Measurements from ENCODE around the gene FUT4.
A peak's percentile ranks its signal among the peaks of the same experiment; 100 is the strongest.

Gene FUT4

GRCh38 chr11:94516725-94517124 lies 27.0 kb upstream of the FUT4 start:
- Histone ChIP-seq H3K4me2 (ENCODE audit: insufficient read depth, low read length) (no peak overlapping the region), H3K79me2 (ENCODE audit: insufficient read depth, low read length) (no peaks in the 10 kb centered on the region), H3K9ac (ENCODE audit: low read depth, low read length) (no peak overlapping the region), H4K20me1 (ENCODE audit: insufficient read depth, low read length) (no peaks in the 10 kb centered on the region), H2AFZ (ENCODE audit: low read depth, low read length) (no peak overlapping the region), H3K27me3 (ENCODE audit: insufficient read depth, low read length, poor library complexity) (peaks cover 22% of the 10 kb centered on the region), H3K4me3 (ENCODE audit: low read depth in 1 of 2, low read length in 2 of 2) (no peak overlapping the region), H3K36me3 (ENCODE audit: insufficient read depth, low read length) (no peaks in the 10 kb centered on the region), H3K4me1 (ENCODE audit: insufficient read depth, low read length) (peaks cover 10% of the 10 kb centered on the region), H3K27ac (ENCODE audit: low read length) (no peak overlapping the region), H3K9me3 (ENCODE audit: insufficient read depth, low read length, severe bottlenecking) (no peaks in the 10 kb centered on the region)
- no peak for DNase-seq
- TF ChIP-seq EZH2 (IDR thresholded peaks at IDR 0.05; ENCODE audit: borderline replicate concordance, low read depth, low read length, severe bottlenecking) (no peak), CTCF (IDR thresholded peaks at IDR 0.05; ENCODE audit: borderline replicate concordance, extremely low read depth, low read length, poor library complexity, severe bottlenecking) (no peak)
- ATAC-seq (ENCODE audit: insufficient read depth, low read depth): no peak

- TF ChIP-seq CTCF (IDR thresholded peaks at IDR 0.05; ENCODE audit: borderline replicate concordance, extremely low read depth, low read length, poor library complexity, severe bottlenecking) (no peak), EZH2 (IDR thresholded peaks at IDR 0.05; ENCODE audit: borderline replicate concordance, low read depth, low read length, severe bottlenecking) (no peak)
- no peak for DNase-seq
Observed at GRCh38 chr11:94518300-94518699, 25.4 kb upstream of the FUT4 start.

GRCh38 chr11:94519478-94520084 lies 24.1 kb upstream of the FUT4 start:
- ATAC-seq (ENCODE audit: insufficient read depth, low read depth): no peak
- no peak overlapping the region for H3K27ac ChIP-seq (ENCODE audit: low read length)
- DNase-seq: no peak
- H3K4me3 ChIP-seq (ENCODE audit: low read depth in 1 of 2, low read length in 2 of 2): no peak overlapping the region
- H3K9ac ChIP-seq (ENCODE audit: low read depth, low read length): no peak overlapping the region
- no peaks in the 10 kb centered on the region for H4K20me1 ChIP-seq (ENCODE audit: insufficient read depth, low read length)
- no peak overlapping the region for H2AFZ ChIP-seq (ENCODE audit: low read depth, low read length)
- no peak overlapping the region for H3K4me2 ChIP-seq (ENCODE audit: insufficient read depth, low read length)
- H3K79me2 ChIP-seq (ENCODE audit: insufficient read depth, low read length): no peaks in the 10 kb centered on the region
- peaks cover 8% of the 10 kb centered on the region for H3K27me3 ChIP-seq (ENCODE audit: insufficient read depth, low read length, poor library complexity)
- no peaks in the 10 kb centered on the region for H3K4me1 ChIP-seq (ENCODE audit: insufficient read depth, low read length)
- H3K9me3 ChIP-seq (ENCODE audit: insufficient read depth, low read length, severe bottlenecking): no peaks in the 10 kb centered on the region
- no peaks in the 10 kb centered on the region for H3K36me3 ChIP-seq (ENCODE audit: insufficient read depth, low read length)
- TF ChIP-seq EZH2 (IDR thresholded peaks at IDR 0.05; ENCODE audit: borderline replicate concordance, low read depth, low read length, severe bottlenecking) (no peak), CTCF (IDR thresholded peaks at IDR 0.05; ENCODE audit: borderline replicate concordance, extremely low read depth, low read length, poor library complexity, severe bottlenecking) (peak; percentile 71)

More at GRCh38 chr11:94518300-94518699, 25.4 kb upstream of the FUT4 start:
- Histone ChIP-seq H3K4me1 (ENCODE audit: insufficient read depth, low read length) (no peaks in the 10 kb centered on the region), H3K9ac (ENCODE audit: low read depth, low read length) (no peak overlapping the region), H3K36me3 (ENCODE audit: insufficient read depth, low read length) (no peaks in the 10 kb centered on the region), H3K9me3 (ENCODE audit: insufficient read depth, low read length, severe bottlenecking) (no peaks in the 10 kb centered on the region), H3K27me3 (ENCODE audit: insufficient read depth, low read length, poor library complexity) (peaks cover 6% of the 10 kb centered on the region), H3K4me3 (ENCODE audit: low read depth in 1 of 2, low read length in 2 of 2) (no peak overlapping the region), H3K27ac (ENCODE audit: low read length) (no peak overlapping the region), H3K4me2 (ENCODE audit: insufficient read depth, low read length) (no peak overlapping the region), H4K20me1 (ENCODE audit: insufficient read depth, low read length) (no peaks in the 10 kb centered on the region), H3K79me2 (ENCODE audit: insufficient read depth, low read length) (no peaks in the 10 kb centered on the region), H2AFZ (ENCODE audit: low read depth, low read length) (no peak overlapping the region)
- ATAC-seq (ENCODE audit: insufficient read depth, low read depth): no peak

Data from DND-41 (cell line).